Coronary artery (tissue), 2 donors: ENCODE results near the gene AADACL4.

Experiments
- DNase-seq: peaks from one replicate; pipeline ENCODE4 v3.0.0-alpha.2; 2017; ENCODE audit warnings: low spot score
- H3K27ac ChIP-seq, 2 donors: fragments of 200-600 bp; sonication (generic); one replicate each; pipeline ENCODE4 v1.5.1; 2016 to 2019
- H3K4me3 ChIP-seq: fragments of 200-600 bp; sonication (generic); 2 replicates; pipeline ENCODE4 v1.5.1; 2016; ENCODE audit warnings: mild to moderate bottlenecking, moderate library complexity
- CTCF ChIP-seq: fragments of 200-600 bp; sonication (generic); IDR thresholded peaks from one replicate; pipeline ENCODE4 v1.5.1; 2019; ENCODE audit warnings: antibody characterized with exemption

AADACL4 gene

GRCh38 chr1:12643785-12644184 lies at the start of gene AADACL4:
Gene AADACL4, plus strand, starts transcription at chr1:12644085. Its CDS starts 462 bp downstream, at chr1:12644547.
- no peak for DNase-seq
- Histone ChIP-seq H3K4me3 (no peak within 1 kb of the TSS), H3K27ac (no peak within 1 kb of the TSS)
- no peak for TF ChIP-seq CTCF

GRCh38 chr1:12594490-12594889 lies 49.4 kb upstream of the AADACL4 start:
- no peak for TF ChIP-seq CTCF
- peak overlapping the region; percentile 67 for H3K4me3 ChIP-seq
- peak overlapping the region; percentile 97 for H3K27ac ChIP-seq
- no peak for DNase-seq

GRCh38 chr1:12594966-12595756 lies 48.7 kb upstream of the AADACL4 start:
- Histone ChIP-seq H3K4me3 (peak overlapping the region; percentile 67), H3K27ac (peak overlapping the region; percentile 97)
- TF ChIP-seq CTCF, result no peak
- DNase-seq, result no peak

- H3K27ac ChIP-seq, result peak overlapping the region; percentile 97
- peak overlapping the region; percentile 67 for H3K4me3 ChIP-seq
- no peak for DNase-seq
- no peak for TF ChIP-seq CTCF
Measured at GRCh38 chr1:12595757-12596006, 48.2 kb upstream of the AADACL4 start.

GRCh38 chr1:12596007-12596821 lies 47.7 kb upstream of the AADACL4 start:
- peak overlapping the region; percentile 67 for H3K4me3 ChIP-seq
- no peak for TF ChIP-seq CTCF
- peak overlapping the region; percentile 97 for H3K27ac ChIP-seq
- DNase-seq, result peak; percentile 96

GRCh38 chr1:12597792-12598191 lies 46.1 kb upstream of the AADACL4 start:
- no peak for DNase-seq
- Histone ChIP-seq H3K4me3 (no peak overlapping the region), H3K27ac (peak overlapping the region; percentile 97)
- no peak for TF ChIP-seq CTCF
